OCI-LY1 (cell line): ENCODE results near the gene GADD45A.

Experiments
- H2AFZ ChIP-seq: fragments of 200-600 bp; sonication (generic), shearing (Covaris generic); 2 replicates; pipeline ENCODE4 v1.6.0; 2014; ENCODE audit warnings: antibody characterized with exemption, mild to moderate bottlenecking, low read length
- H3F3A ChIP-seq: fragments of 200-600 bp; sonication (generic), shearing (Covaris generic); 2 replicates; pipeline ENCODE4 v1.6.0; 2014; ENCODE audit warnings: mild to moderate bottlenecking, antibody characterized with exemption, low read length, moderate library complexity; ENCODE audit not compliant: insufficient read depth
- H3K27ac ChIP-seq: fragments of 200-600 bp; sonication (generic); 2 replicates; pipeline ENCODE4 v1.5.1; 2014; ENCODE audit warnings: low read length, mixed run types, mild to moderate bottlenecking, low read depth; ENCODE audit not compliant: poor library complexity, severe bottlenecking
- H3K27me3 ChIP-seq: fragments of 200-600 bp; sonication (generic); 2 replicates; pipeline ENCODE4 v1.6.0; 2014; ENCODE audit warnings: antibody characterized with exemption, mild to moderate bottlenecking, low read length, moderate library complexity; ENCODE audit not compliant: insufficient read depth
- H3K36me3 ChIP-seq: fragments of 200-600 bp; sonication (generic); 2 replicates; pipeline ENCODE4 v1.6.1; 2014; ENCODE audit warnings: mild to moderate bottlenecking, antibody characterized with exemption, low read length, moderate library complexity, mixed read lengths; ENCODE audit not compliant: insufficient read depth
- H3K4me1 ChIP-seq: fragments of 200-600 bp; sonication (generic); 2 replicates; pipeline ENCODE4 v1.5.1; 2014; ENCODE audit warnings: mild to moderate bottlenecking, low read length, moderate library complexity; ENCODE audit not compliant: insufficient read depth, severe bottlenecking
- H3K4me2 ChIP-seq: fragments of 200-600 bp; sonication (generic), shearing (Covaris generic); 2 replicates; pipeline ENCODE4 v1.6.1; 2014; ENCODE audit warnings: low read length
- H3K4me3 ChIP-seq: fragments of 200-600 bp; sonication (generic); 2 replicates; pipeline ENCODE4 v1.5.1; 2014; ENCODE audit warnings: low read length, low read depth, mild to moderate bottlenecking, mixed read lengths; ENCODE audit not compliant: poor library complexity, severe bottlenecking
- H3K79me2 ChIP-seq: fragments of 200-600 bp; shearing (Covaris generic); 2 replicates; pipeline ENCODE4 v1.6.1; 2016; ENCODE audit warnings: mixed run types, low read length, mixed read lengths; ENCODE audit not compliant: insufficient read depth
- H3K9ac ChIP-seq: fragments of 200-600 bp; sonication (generic), shearing (Covaris generic); 2 replicates; pipeline ENCODE4 v1.6.1; 2014; ENCODE audit warnings: mild to moderate bottlenecking, low read length, mixed read lengths
- H3K9me2 ChIP-seq: fragments of 200-600 bp; sonication (generic), shearing (Covaris generic); 2 replicates; pipeline ENCODE4 v1.6.1; 2014; ENCODE audit warnings: low read depth, mild to moderate bottlenecking, low read length, mixed read lengths
- H3K9me3 ChIP-seq: fragments of 200-600 bp; shearing (Covaris generic); 2 replicates; pipeline ENCODE4 v1.6.1; 2014; ENCODE audit warnings: low read length, mixed read lengths
- H4K20me1 ChIP-seq: fragments of 200-600 bp; sonication (generic), shearing (Covaris generic); 2 replicates; pipeline ENCODE4 v1.6.0; 2016; ENCODE audit warnings: mild to moderate bottlenecking, low read length; ENCODE audit not compliant: insufficient read depth
- EZH2 ChIP-seq: fragments of 200-600 bp; sonication (generic), shearing (Covaris generic); IDR thresholded peaks from 2 replicates; pipeline ENCODE4 v1.8.0; 2017; ENCODE audit warnings: borderline replicate concordance, mixed run types, mild to moderate bottlenecking, antibody characterized with exemption, low read length, moderate library complexity, mixed read lengths
- TF ChIP-seq, protein P1 (sequence below): fragments of 200-600 bp; sonication (generic), shearing (Covaris generic); IDR thresholded peaks from 2 replicates; pipeline ENCODE4 v1.5.1; 2017; ENCODE audit warnings: mild to moderate bottlenecking, antibody characterized with exemption, low read length, moderate library complexity, mixed read lengths

Gene GADD45A

GRCh38 chr1:67687198-67687545 is 2.2 kb downstream of the GADD45A start:
- peak overlapping the region; percentile 82 for H3K27ac ChIP-seq
- H4K20me1 ChIP-seq = no peaks in the 10 kb centered on the region
- H3K4me2 ChIP-seq = peak overlapping the region; percentile 86
- no peaks in the 10 kb centered on the region for H3K27me3 ChIP-seq
- peaks cover 26% of the 10 kb centered on the region for H3F3A ChIP-seq
- H3K9ac ChIP-seq = peak overlapping the region; percentile 97
- H3K79me2 ChIP-seq = peaks cover 23% of the 10 kb centered on the region
- H3K36me3 ChIP-seq = peaks cover 56% of the 10 kb centered on the region
- TF ChIP-seq, protein P1, sequence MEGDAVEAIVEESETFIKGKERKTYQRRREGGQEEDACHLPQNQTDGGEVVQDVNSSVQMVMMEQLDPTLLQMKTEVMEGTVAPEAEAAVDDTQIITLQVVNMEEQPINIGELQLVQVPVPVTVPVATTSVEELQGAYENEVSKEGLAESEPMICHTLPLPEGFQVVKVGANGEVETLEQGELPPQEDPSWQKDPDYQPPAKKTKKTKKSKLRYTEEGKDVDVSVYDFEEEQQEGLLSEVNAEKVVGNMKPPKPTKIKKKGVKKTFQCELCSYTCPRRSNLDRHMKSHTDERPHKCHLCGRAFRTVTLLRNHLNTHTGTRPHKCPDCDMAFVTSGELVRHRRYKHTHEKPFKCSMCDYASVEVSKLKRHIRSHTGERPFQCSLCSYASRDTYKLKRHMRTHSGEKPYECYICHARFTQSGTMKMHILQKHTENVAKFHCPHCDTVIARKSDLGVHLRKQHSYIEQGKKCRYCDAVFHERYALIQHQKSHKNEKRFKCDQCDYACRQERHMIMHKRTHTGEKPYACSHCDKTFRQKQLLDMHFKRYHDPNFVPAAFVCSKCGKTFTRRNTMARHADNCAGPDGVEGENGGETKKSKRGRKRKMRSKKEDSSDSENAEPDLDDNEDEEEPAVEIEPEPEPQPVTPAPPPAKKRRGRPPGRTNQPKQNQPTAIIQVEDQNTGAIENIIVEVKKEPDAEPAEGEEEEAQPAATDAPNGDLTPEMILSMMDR = no peak
- no peaks in the 10 kb centered on the region for H3K9me3 ChIP-seq
- H2AFZ ChIP-seq = no peak overlapping the region
- H3K4me1 ChIP-seq = peaks cover 57% of the 10 kb centered on the region
- no peaks in the 10 kb centered on the region for H3K9me2 ChIP-seq
- peak overlapping the region; percentile 91 for H3K4me3 ChIP-seq

GRCh38 chr1:67687649-67688048 is 2.6 kb downstream of the GADD45A start:
- H2AFZ ChIP-seq = no peak overlapping the region
- H3K4me1 ChIP-seq = peaks cover 55% of the 10 kb centered on the region
- H3K9me2 ChIP-seq = no peaks in the 10 kb centered on the region
- no peak for TF ChIP-seq EZH2
- TF ChIP-seq, protein P1 = no peak
- peaks cover 56% of the 10 kb centered on the region for H3K36me3 ChIP-seq
- H3K27ac ChIP-seq = peak overlapping the region; percentile 82
- peak overlapping the region; percentile 97; the same call in 1 of the 2 replicates for H3K9ac ChIP-seq
- peaks cover 23% of the 10 kb centered on the region for H3K79me2 ChIP-seq
- no peaks in the 10 kb centered on the region for H4K20me1 ChIP-seq
- peaks cover 26% of the 10 kb centered on the region for H3F3A ChIP-seq
- peak overlapping the region; percentile 86 for H3K4me2 ChIP-seq
- peak overlapping the region; percentile 91 for H3K4me3 ChIP-seq
- H3K27me3 ChIP-seq = no peaks in the 10 kb centered on the region
- H3K9me3 ChIP-seq = no peaks in the 10 kb centered on the region

DNA sequence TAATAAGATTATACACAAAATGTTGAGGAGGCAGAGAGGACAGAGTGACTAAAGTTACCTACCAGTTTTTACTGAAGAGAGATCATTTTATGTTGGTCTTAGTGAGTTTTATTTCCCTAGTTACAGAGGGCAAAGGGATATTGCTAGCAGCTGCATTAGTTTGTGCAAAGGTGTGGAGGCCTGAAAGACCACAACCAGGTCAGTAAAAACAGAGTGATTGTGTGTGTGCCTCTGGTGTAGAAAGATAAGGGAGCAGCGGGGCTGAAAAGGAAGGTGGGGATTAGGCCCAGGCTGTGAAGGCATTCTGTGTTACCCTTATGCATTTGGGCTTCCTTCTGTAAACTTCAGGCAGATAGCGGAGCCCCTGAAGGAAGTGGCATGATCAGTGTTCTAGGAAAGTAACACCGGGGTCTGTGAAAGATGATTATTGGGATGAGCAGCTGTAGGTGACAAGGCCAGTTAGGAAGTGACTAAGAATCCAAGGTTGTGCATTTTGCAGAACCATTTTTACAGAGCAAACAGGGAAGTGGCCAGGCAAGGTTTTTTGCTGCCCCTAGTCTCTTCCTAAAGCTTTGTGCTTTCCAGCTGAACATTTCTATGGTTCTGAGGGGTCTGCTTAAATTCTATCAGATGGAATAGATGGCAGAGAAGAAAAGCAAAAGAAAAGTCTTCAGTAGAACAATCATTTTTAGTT is 3.7 kb downstream of the GADD45A start:
- H3K27me3 ChIP-seq = no peaks in the 10 kb centered on the region
- TF ChIP-seq, protein P1 = no peak
- TF ChIP-seq EZH2 = no peak
- no peaks in the 10 kb centered on the region for H3K9me2 ChIP-seq
- peaks cover 23% of the 10 kb centered on the region for H3K79me2 ChIP-seq
- peak overlapping the region; percentile 82 for H3K27ac ChIP-seq
- no peak overlapping the region for H2AFZ ChIP-seq
- peak overlapping the region; percentile 9 for H3K4me3 ChIP-seq
- no peaks in the 10 kb centered on the region for H3K9me3 ChIP-seq
- H3F3A ChIP-seq = peaks cover 26% of the 10 kb centered on the region
- peak overlapping the region; percentile 30; the same call in 1 of the 2 replicates for H3K4me2 ChIP-seq
- no peak overlapping the region; the same call in 1 of the 2 replicates for H3K9ac ChIP-seq
- no peaks in the 10 kb centered on the region for H4K20me1 ChIP-seq
- H3K4me1 ChIP-seq = peaks cover 45% of the 10 kb centered on the region
- peaks cover 56% of the 10 kb centered on the region for H3K36me3 ChIP-seq
